ENCODE measurements around the gene CCNA1. TPM values are rescaled to one million over a fixed set of nuclear protein-coding genes. Genes with fewer than 3 reads are reported as not detected.

CCNA1 gene
- total RNA-seq, 4 donors from 2014 or later: 0.66 TPM; not detected in 3

DNA sequence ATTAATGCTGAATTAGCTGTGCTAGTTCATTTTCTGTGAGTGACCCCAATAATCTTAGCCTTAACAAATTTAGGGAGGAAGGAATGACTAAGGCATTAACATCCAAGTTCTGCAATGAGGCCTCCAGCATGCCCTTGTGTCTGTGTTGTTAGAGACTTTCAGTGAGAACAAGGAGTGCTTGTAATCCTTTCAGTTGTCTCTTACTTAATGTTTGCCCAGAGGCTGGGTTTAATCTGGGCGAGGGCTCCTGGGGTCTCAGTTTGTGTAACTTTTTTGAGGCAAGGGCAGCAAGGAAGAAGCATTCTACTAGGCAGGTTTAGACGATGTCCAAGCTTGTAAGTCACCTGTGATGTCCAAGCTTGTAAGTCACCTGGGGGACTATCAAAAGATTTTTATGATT is 24.3 kb downstream of the CCNA1 start:
- DNase-seq: no peak
- TF ChIP-seq, protein P1, sequence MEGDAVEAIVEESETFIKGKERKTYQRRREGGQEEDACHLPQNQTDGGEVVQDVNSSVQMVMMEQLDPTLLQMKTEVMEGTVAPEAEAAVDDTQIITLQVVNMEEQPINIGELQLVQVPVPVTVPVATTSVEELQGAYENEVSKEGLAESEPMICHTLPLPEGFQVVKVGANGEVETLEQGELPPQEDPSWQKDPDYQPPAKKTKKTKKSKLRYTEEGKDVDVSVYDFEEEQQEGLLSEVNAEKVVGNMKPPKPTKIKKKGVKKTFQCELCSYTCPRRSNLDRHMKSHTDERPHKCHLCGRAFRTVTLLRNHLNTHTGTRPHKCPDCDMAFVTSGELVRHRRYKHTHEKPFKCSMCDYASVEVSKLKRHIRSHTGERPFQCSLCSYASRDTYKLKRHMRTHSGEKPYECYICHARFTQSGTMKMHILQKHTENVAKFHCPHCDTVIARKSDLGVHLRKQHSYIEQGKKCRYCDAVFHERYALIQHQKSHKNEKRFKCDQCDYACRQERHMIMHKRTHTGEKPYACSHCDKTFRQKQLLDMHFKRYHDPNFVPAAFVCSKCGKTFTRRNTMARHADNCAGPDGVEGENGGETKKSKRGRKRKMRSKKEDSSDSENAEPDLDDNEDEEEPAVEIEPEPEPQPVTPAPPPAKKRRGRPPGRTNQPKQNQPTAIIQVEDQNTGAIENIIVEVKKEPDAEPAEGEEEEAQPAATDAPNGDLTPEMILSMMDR (IDR thresholded peaks at IDR 0.05): no peak
- TF ChIP-seq POLR2A (IDR thresholded peaks at IDR 0.05): no peak
- no peaks in the 10 kb centered on the region for H3K27me3 ChIP-seq
- no peak overlapping the region for H3K27ac ChIP-seq
- no peak overlapping the region for H3K4me3 ChIP-seq
- no peaks in the 10 kb centered on the region for H3K9me3 ChIP-seq
- no peaks in the 10 kb centered on the region for H3K36me3 ChIP-seq
- no peaks in the 10 kb centered on the region for H3K4me1 ChIP-seq

DNA sequence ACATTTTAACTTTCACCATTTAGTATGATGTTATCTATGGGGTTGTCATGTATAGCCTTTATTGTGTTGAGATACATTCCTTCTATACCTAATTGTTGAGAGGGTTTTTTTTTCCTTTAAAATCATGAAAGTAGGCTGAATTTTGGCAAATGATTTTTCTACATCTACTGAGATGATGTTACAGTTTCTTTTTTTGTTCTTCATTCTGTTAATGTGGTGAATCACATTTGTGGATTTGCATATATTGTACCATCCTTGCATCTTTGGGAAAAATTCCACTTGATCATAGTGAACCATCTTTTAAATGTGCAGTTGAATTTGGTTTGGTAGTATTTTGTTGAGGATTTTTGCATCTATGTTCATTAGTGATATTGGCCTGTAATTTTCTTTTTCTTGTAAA is 29.2 kb downstream of the CCNA1 start:
- DNase-seq: no peak

DNA sequence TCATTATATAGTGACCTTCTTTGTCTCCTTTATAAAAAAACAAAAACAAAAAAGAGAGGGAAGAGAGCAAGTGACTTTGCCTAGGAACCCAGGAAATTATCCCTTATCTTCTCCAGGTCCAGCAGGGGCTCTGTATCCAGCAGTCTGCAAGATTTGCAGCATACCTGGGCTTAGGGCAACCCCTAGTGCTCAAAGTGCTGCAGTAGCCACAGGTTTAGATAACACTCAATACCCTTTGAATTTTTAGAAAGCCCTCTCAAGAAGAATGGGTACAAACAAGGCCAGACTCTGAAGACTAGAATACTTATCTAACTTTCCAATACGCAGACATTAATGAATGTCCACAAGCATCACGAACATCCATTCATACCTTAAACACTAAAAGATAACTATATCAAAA is 43.2 kb downstream of the CCNA1 start:
- no peak overlapping the region for H3K4me3 ChIP-seq

More for the DNA sequence above, 29.2 kb downstream of the CCNA1 start:
- TF ChIP-seq POLR2A (IDR thresholded peaks at IDR 0.05): no peak
- TF ChIP-seq, protein P1 (IDR thresholded peaks at IDR 0.05): no peak
- H3K4me3 ChIP-seq: no peak overlapping the region
- H3K9me3 ChIP-seq: no peaks in the 10 kb centered on the region
- no peaks in the 10 kb centered on the region for H3K27me3 ChIP-seq
- H3K4me1 ChIP-seq: no peaks in the 10 kb centered on the region
- no peak overlapping the region for H3K27ac ChIP-seq
- no peaks in the 10 kb centered on the region for H3K36me3 ChIP-seq

DNA sequence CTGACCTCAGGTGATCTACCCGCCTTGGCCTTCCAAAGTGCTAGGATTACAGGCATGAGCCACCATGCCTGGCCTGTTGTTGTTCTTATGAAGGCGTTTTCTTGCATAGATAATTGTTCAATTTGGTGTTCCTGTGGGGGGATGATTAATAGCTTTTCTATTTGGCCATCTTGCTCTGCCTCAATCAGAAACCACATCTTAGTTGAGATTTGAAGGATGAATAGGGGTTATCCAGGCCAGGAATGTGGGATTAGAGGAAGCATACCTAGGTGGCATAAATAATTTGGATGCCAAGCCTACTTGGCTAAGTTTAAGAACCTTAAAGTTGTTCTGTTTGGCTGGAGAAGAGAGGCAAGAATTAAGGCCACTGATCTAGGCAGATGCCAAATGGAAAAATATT is 44.4 kb downstream of the CCNA1 start:
- Histone ChIP-seq H3K36me3 (no peaks in the 10 kb centered on the region), H3K27me3 (no peaks in the 10 kb centered on the region), H3K27ac (no peak overlapping the region), H3K4me1 (no peaks in the 10 kb centered on the region), H3K4me3 (no peak overlapping the region), H3K9me3 (peaks cover 0 to 3% (median 0%) of the 10 kb centered on the region in 4 donors)
- TF ChIP-seq POLR2A (IDR thresholded peaks at IDR 0.05): no peak
- TF ChIP-seq, protein P1 (IDR thresholded peaks at IDR 0.05): no peak
- DNase-seq: no peak

More for the DNA sequence above, 43.2 kb downstream of the CCNA1 start:
- Histone ChIP-seq H3K9me3 (peaks cover 0 to 3% (median 0%) of the 10 kb centered on the region in 4 donors), H3K36me3 (no peaks in the 10 kb centered on the region), H3K27me3 (no peaks in the 10 kb centered on the region), H3K4me1 (no peaks in the 10 kb centered on the region), H3K27ac (no peak overlapping the region)
- DNase-seq: no peak
- TF ChIP-seq, protein P1 (IDR thresholded peaks at IDR 0.05): no peak
- no peak for TF ChIP-seq POLR2A (IDR thresholded peaks at IDR 0.05)

DNA sequence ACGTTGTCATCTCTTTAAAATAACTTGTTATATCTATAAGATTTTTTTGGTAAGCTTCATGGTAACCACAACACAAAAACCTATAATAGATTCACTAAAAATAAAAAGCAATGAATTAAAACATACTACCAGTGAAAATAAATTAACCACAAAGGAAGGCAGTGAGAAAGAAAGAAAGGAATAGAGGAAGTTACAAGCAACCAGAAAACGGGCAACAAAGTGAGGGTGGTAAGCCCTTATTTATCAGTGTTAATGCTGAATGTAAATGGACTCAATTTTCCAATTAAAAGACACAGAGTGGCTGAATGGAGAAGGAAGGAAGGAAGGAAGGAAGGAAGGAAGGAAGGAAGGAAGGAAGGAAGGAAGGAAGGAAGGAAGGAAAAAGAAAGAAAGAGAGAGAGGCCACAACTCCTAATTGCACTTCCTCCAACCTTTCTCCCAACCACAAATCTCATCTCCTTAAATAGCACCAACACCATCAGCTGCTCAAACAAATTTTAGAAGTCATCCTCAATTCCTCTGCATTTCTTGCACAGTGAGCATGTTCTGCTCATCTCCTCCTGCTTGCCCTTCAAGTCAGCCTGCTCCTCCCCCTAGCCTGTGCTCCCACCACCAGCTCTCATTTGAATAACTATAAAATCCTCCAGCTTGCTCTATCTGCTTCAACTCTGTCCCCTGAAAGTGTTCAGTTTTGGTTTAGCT is 48.6 kb downstream of the CCNA1 start:
- H3K4me3 ChIP-seq: no peak overlapping the region
- H3K4me1 ChIP-seq: no peaks in the 10 kb centered on the region
- no peak for DNase-seq
- no peaks in the 10 kb centered on the region for H3K9me3 ChIP-seq
- no peak overlapping the region for H3K27ac ChIP-seq
- TF ChIP-seq POLR2A (IDR thresholded peaks at IDR 0.05): no peak
- TF ChIP-seq, protein P1 (IDR thresholded peaks at IDR 0.05): no peak
- no peaks in the 10 kb centered on the region for H3K27me3 ChIP-seq
- no peaks in the 10 kb centered on the region for H3K36me3 ChIP-seq

Measured in Peyer's patch (tissue), 4 donors.